Upper lobe of right lung (tissue), 1 donor: ENCODE measurements around the gene ABHD13. TPM values are rescaled to one million over a fixed set of nuclear protein-coding genes. Genes with fewer than 3 reads are reported as not detected.
A peak's percentile ranks its signal among the peaks of the same experiment; 100 is the strongest.

Source experiments
- ATAC-seq: fragments of 200-7000 bp; cut with Tn5 transposase; one replicate; pipeline ENCODE4 v1.9.1; 2020; ENCODE audit warnings: mild to moderate bottlenecking, moderate library complexity
- DNase-seq: peaks from one replicate; pipeline ENCODE4 v3.0.0-alpha.2; 2020
- H3K27ac ChIP-seq: fragments of 200-600 bp; one replicate; pipeline ENCODE4 v1.8.0; 2022
- H3K27me3 ChIP-seq: fragments of 200-600 bp; one replicate; pipeline ENCODE4 v1.8.0; 2022; ENCODE audit warnings: mild to moderate bottlenecking
- H3K36me3 ChIP-seq: fragments of 200-600 bp; one replicate; pipeline ENCODE4 v1.8.0; 2022
- H3K4me1 ChIP-seq: fragments of 200-600 bp; one replicate; pipeline ENCODE4 v1.8.0; 2022
- H3K4me3 ChIP-seq: fragments of 200-600 bp; one replicate; pipeline ENCODE4 v1.8.0; 2022; ENCODE audit warnings: mild to moderate bottlenecking
- H3K9me3 ChIP-seq: fragments of 200-600 bp; one replicate; pipeline ENCODE4 v1.8.0; 2022
- CTCF ChIP-seq: fragments of 200-600 bp; IDR thresholded peaks from one replicate; pipeline ENCODE4 v1.8.0; 2022; ENCODE audit warnings: antibody characterized with exemption
- intact Hi-C: fragments of 100-400 bp; cut with DNase I; formaldehyde crosslinking; loops from one replicate; pipeline ENCODE4 v1.11.0; 2022
- total RNA-seq: library from RNA; stranded (reverse); fragmentation: NEBNext Ultra II Directional; extraction: Animal tissue kit (Norgen Biotek cat#: 25700); gene quantifications from one replicate; pipeline ENCODE4 v1.2.1, GENCODE V29; 2021
- donor health status: DM: no; HTN: yes; CAD: no; lungs with severe emphysema.

The ABHD13 gene
- total RNA-seq, 1 donor from 2014 or later, result 12.8 TPM

GRCh38 chr13:108276060-108276459 lies 57.9 kb downstream of the ABHD13 start:
- H3K27me3 ChIP-seq, result no peaks in the 10 kb centered on the region
- no peak overlapping the region for H3K27ac ChIP-seq
- H3K9me3 ChIP-seq, result no peaks in the 10 kb centered on the region
- H3K4me3 ChIP-seq, result no peak overlapping the region
- intact Hi-C loops, result no loop called here
- H3K36me3 ChIP-seq, result no peaks in the 10 kb centered on the region
- no peak for TF ChIP-seq CTCF
- DNase-seq (no peak), ATAC-seq (peak; percentile 77)
- H3K4me1 ChIP-seq, result peaks cover 9% of the 10 kb centered on the region

DNA sequence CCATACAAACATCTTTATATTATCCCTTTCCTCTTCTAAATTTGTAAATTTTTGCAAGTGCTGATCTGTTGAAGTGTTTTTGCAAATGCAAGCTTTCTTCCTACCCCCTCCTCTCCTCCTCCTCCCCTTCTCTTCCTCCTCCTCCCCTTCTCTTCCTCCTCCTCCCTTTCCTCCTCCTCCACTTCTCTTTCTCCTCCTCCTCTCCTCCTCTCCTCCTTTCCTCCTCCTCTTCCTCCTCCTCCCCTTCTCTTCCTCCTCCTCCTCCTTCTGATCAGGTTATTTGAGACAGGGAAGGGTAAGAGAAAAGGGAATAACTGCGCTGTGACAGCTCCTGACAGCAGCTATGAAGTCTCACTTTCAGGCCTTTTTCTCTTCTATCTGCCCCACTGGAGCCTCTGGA lies 60.3 kb downstream of the ABHD13 start:
- H3K27ac ChIP-seq, result no peak overlapping the region
- no peak for TF ChIP-seq CTCF
- no peaks in the 10 kb centered on the region for H3K27me3 ChIP-seq
- no peak overlapping the region for H3K4me3 ChIP-seq
- no peaks in the 10 kb centered on the region for H3K36me3 ChIP-seq
- ATAC-seq, result no peak
- peaks cover 9% of the 10 kb centered on the region for H3K4me1 ChIP-seq
- no peak for DNase-seq
- intact Hi-C loops, result no loop called here
- H3K9me3 ChIP-seq, result no peaks in the 10 kb centered on the region

DNA sequence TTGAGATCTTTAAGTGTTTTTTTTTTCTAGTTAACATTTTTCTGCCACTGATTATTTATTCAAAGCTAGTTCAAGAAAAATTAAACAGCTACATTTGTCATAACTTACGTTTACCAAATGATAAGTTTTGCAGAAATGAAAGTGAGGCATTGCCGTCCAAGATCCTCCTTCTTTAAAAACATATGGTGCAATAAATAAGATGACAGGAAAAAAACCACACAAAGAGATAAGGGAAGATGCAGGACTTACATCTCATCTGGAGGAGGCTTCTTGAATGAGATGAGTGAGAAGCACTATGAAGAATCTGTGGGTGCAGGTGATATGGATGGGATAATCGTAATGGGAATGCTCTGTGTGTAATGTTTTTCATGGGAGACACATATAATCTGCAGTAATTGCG lies 63.7 kb downstream of the ABHD13 start:
- Histone ChIP-seq H3K9me3 (no peaks in the 10 kb centered on the region), H3K27ac (no peak overlapping the region), H3K4me3 (no peak overlapping the region), H3K4me1 (no peaks in the 10 kb centered on the region), H3K36me3 (no peaks in the 10 kb centered on the region), H3K27me3 (no peaks in the 10 kb centered on the region)
- intact Hi-C loops, result no loop called here
- DNase-seq (no peak), ATAC-seq (no peak)
- no peak for TF ChIP-seq CTCF

DNA sequence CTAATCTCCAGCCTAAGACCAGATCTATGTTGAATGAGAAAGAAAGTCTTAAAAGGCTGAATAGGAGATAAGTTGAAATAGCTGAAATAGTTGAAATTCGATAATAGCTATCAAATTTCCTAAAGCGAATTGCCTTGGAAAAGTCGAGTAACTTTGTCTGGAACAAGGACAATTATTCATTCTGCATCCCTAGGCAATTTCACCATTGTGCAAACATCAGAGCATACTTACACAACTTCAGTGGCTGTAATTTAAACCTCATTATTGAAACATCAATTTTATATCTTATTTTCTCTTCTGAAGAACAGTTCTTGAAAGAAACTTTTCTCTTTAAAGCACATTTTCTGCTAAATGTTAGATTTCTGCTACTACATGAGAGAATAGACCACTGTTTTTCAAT lies 64.9 kb downstream of the ABHD13 start:
- ATAC-seq, result no peak
- DNase-seq, result no peak

More for the DNA sequence above, 64.9 kb downstream of the ABHD13 start:
- Histone ChIP-seq H3K27me3 (no peaks in the 10 kb centered on the region), H3K4me3 (no peak overlapping the region), H3K9me3 (no peaks in the 10 kb centered on the region), H3K4me1 (no peaks in the 10 kb centered on the region), H3K27ac (no peak overlapping the region), H3K36me3 (no peaks in the 10 kb centered on the region)
- intact Hi-C loops, result no loop called here
- no peak for TF ChIP-seq CTCF

Other genes with a start within 250 kb of the ABHD13 start
- 10.9 TPM for gene LIG4, start 2.9 kb upstream of the ABHD13 start, total RNA-seq
- gene TNFSF13B, start 51.3 kb downstream of the ABHD13 start, total RNA-seq, result 12.2 TPM